Colon (tissue), 2 donors: ENCODE measurements around the gene ZFYVE28.

Source experiments
- FAIRE-seq: peaks from 2 replicates; lab custom pipeline; 2012; peaks lifted over from hg19 to GRCh38; lab: Jason Lieb, UNC
- donor health status: control.
- donor health status: control.

ZFYVE28 gene

DNA sequence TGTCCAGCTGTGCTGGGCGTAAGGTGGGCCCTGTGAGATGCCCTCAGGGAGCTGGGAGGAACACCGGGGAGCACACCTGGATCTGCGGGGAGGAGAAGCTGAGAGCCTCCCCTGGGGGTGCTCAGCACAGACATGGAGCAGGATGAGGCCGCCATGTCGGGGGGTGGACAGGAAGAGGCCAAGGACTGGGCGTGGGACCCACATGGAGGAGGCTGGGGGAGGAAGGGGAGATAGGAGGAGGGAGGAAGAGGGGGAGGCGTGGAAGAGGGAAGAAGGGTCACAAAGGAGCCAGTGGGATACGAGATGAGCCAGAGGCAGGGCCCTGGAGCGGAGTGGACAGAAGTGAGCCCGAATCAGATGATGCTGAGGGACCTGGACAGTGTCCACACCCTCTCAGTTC is 66.3 kb downstream of the ZFYVE28 start:
- FAIRE-seq: no peak

DNA sequence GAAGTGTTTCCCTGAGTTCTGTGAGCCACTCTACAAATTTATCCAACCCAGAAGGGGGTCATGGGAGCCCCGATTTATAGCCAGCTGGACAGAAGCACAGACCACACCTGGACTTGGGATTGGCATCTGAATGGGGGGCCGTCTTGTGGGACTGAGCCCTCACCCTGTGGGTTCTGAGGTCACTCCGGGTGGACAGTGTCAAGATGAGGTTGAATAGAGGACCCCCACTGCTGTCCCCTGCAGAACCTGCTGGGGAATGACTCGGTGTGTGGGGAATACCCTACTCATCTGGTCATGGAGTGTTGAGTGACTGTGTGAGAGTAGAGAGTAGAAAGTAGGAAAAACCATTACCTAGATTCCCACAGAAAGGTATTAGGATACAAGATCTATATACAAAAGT is 67.5 kb downstream of the ZFYVE28 start:
- FAIRE-seq: no peak

DNA sequence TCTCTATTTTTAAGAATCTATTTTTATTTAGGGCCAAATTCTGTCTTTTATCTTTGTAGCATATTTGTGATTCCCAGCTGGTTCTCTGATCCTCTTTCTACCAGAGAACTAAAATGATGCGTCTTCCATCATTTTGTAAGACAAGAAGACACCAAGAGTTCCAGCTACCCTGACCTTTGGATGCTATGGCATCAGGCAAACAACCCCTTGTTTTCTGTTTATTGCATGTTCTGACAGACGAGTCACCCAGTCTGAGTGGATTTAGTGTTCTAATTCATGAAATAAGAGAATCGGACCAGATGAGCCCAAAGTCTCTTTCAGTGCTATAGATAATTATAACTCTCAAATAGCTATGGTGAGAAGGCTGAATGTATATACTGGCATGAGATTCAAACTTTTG is 69.7 kb downstream of the ZFYVE28 start:
- no peak for FAIRE-seq

DNA sequence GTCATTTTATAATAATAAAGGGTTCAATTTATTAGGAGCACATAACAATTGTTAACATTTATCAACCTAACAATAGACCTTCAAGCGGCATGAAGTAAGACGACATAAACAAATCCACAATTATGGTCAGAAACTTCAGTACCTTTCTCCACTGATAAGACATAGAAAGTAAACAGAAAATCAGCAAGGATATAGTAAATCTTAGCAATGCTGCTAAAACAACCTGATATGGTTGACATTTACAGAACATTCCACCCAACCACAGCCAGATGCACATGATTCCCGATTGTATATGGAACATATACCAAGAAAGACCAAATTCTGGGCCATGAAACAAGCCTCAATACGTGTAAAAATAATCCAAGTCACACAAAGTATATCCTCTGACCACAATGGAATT is 71.3 kb downstream of the ZFYVE28 start:
- FAIRE-seq: no peak

DNA sequence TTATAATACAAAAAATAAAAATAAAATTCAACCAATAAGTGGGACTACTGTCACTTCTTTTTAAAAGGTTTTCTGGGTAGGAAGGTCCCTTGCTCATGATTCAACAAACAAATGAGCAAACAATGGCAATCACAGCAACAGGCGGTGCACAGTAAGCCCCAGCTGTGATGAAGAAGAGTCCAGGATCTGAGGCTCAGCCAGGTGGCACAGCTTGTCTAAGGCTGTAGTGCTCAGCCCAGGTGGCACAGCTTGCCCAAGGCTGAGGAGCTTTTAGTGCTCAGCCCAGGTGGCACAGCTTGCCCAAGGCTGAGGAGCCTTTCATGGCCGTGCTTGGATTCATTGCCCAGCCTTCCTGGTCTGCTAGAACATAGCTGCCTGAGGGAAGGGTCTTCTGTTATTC is 75.0 kb downstream of the ZFYVE28 start:
- no peak for FAIRE-seq

DNA sequence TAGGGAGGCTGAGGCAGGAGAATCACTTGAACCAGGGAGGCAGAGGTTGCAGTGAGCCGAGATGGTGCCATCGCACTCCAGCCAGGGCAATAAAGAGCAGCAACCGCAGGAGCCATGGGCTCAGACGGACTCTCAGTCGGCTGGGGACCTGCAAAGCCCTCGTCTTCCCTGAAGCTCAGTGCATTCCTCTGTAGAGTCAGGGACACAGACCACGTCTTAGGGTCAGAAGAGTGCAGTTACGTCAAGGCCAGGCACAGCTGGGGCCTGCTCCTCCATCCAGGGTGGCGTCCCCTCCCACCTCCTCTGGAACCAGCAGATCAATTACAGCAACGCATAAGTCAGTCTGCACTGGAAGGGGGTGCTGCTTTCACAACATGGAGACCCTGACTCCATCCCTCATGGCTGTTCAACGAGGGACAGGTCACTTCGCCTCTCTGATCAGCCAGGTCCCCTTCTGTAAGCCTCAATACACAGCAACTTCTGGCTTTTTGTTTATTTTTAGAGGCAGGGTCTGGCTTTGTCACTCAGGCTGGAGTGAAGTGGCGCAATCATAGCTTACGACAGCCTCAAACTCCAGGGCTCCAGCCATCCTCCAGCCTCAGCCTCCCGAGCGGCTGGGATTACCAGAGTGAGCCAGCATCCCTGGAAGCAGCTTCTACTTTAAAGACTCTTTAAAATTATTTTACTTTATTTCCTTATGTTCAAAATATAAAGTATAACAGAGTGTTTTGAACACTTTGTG is 76.4 kb downstream of the ZFYVE28 start:
- FAIRE-seq: no peak

DNA sequence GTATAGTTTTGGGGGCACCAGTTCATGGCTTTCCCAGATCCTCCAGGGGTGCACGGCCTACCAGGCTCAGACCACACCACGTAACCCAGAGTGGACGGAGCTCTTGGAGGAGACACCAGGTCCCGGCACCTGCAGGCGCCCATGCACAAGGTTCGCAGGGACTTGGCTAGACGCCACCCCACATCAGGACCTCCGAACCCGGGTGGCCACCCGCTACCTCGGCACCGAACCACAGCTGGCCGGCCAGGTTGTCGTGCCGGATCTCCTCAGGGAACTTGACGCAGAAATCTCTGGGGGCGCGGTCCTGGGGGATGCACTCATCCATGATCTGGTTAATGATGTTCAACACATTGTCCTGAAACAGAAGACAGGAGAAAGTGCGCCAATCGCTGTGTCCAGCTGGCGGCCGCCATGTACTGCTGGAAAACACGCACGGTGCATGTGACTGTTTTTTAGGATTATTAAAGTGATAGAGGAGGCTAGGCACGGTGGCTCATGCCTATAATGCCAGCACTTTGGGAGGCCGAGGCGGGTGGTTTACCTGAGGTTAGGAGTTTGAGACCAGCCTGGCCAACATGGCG is 77.1 kb downstream of the ZFYVE28 start:
- no peak for FAIRE-seq

DNA sequence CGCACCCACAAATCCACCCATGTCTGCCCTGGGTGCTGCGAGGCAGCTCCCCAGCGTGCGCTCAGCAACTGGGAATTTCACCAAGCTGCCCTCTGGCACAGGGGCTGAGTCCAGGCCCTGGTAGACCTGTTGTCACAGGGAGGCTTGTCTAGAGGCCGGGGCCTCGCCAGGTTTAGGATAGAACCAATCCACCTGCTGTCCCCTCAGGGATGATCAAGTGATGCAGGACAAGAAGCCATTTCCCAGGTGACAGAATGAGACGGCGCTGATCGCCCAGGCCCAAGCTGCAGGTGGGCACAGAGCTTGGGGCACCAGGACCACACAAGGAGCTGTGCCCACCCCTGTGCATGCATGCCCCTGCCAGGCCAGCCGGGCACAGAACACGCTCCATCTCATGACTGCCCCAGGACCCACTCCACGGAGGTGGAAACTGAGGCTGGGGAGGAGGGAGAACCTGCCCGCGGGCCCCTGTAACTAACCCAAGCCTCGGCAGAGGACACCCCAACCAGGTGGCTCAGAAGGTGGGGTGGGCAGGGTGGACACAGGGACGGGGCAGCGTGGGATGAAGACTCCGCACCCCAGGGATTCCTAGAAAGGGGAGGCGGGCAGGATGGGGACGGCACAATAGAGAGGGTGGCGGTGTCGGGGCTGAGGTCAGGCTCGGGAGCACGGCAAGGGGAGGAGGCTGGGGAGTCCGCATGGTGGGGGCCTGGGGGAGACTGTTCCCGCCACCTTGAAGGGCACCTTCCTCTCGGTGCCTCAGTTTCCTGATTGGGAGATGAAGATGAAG is 78.0 kb downstream of the ZFYVE28 start:
- FAIRE-seq: no peak

DNA sequence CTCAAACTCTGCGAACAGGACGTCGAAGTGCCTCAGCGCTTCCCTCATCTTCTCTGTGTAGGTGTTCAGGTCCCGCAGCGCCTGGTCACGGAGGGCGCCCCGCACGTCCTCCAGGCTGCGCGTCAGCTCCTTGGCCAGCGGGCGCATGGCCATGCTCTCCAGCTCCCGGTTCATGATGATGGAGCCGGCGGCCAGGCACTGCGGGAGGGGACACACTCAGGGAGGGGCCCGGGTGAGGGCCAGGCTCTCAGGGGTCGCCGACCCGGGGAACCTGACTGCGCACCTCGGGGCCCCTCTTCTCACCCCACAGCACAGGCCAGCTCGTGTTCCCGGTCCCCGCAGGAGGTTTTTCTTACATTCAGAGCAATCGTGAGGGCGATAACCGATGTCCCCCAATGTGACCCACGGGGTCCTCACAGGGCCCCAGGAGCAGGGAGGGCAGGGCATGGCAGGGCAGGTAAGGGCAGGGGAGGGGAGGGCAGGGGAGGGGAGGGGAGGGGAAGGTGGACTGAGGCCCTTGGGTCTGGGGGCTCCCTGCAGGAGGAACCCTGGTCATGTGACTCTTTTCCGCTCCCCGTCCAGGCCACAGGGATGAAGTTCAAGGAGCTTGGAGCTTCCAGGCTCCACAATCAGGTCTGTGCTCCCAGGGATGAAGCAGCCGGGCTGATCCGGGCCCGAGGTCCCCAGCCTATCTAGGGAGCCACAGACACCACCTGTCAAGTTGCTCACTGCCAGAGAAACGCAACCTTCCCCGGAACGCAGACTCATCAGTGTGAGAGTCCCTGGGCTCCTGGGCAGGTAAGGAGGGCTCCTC is 78.8 kb downstream of the ZFYVE28 start:
- FAIRE-seq: no peak

DNA sequence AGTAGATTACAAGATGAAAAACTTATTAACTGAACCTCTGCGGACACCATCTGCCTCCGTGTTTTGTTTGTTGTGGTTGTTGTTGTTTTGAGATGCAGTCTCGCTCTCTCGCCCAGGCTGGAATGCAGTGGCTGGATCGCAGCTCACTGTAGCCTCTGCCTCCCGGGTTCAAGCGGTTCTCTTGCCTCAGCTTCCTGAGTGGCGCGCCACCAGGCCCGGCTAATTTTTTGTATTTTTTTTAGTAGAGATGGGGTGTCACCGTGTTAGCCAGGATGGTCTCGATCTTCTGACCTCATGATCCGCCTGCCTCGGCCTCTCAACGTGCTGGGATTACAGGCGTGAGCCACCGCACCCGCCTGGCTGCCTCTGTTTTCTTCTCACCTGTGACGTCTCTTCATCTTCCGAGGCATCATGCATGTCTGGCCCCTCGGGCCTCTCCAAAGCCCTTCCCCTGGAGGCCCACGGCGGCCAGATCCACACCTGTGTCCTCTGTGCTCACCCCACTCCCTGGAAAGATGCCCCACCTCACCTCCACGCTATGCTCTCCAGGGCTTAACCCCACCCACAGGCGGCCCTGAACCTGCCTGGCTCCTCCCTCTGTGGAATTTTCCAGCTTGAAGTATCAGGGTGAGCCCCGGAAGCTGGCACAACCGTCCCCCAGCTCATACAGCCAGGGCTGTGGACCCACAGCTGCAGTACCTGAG is 79.5 kb downstream of the ZFYVE28 start:
- FAIRE-seq: no peak

DNA sequence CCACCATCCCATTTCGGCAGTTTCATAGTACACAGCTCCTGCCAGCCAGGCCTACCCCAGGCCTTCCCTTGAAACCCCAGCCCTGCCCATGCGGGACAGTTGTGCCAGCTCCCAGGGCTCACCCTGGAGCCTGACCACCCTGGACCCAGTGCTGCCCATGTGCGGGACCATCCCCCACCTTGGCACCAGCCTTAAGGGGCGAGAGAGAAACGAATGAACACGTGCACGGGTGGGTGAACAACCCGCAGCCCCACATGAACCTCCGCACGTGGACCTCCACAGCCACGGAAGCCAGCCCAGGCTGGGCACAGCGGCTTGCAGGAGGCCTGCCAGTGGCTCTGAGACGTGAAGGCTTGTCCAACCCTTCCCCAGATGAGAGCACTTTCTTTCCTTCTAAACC is 80.5 kb downstream of the ZFYVE28 start:
- no peak for FAIRE-seq

DNA sequence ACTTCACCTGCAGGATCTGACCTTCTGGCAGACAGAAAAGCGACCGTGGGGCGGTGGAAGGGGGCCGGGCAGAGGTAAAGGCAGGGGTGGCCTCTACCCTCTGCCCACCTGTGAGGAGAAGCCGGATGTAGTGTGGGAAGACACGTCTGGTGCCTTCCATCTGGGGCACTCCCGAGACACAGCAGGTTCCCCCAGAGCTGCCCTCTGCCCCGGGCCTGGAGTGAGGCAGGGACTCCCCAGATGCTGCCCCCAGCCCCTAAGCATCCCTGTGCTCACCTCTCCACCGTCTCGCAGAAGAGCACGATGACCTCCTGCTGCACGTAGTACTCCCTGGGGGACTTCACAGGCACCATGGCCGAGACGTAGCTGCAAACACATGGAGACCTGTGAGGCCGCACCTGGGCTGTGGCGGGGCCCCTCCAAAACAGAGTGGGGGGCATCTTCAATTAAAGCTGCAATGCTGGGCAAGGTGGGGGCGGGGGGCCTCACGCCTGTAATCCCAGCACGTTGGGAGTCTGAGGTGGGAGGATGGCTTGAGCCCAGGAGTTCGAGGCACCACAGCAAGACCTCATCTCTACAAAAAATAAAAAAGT is 81.2 kb downstream of the ZFYVE28 start:
- no peak for FAIRE-seq

DNA sequence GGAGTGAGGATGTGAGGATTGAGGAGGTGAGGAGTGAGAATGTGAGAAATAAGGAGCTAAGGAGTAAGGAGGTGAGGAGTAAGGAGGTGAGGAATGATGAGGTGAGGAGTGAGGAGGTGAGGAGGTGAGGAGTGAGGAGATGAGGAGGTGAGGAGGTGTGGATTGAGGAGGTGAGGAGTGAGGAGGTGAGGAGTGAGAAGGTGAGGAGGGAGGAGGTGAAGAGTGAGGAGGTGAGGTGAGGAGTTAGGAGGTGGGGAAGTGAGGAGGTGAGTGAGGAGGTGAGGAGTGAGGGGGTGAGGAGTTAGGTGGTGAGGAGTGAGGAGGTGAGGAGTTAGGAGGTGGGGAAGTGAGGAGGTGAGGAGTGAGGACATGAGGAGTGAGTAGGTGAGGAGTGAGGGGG is 81.8 kb downstream of the ZFYVE28 start:
- FAIRE-seq: no peak

DNA sequence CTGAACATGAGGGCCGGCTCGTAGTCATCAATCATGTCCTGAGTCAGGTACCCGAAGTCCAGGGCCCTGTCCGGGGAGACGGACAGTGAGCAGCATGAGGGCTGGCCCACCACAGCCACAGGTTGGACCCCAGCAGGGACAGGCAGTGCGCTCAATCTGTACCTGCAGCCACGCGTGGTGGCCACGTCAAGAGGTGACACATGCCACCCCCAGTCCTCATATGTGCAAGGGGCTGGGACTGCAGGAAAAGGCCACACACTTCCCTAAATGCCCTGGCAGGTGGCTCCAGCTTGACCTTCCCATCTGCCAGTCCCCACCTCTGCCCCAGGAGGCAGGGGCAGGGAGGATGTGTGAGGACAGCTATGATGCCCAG is 82.7 kb downstream of the ZFYVE28 start:
- no peak for FAIRE-seq

DNA sequence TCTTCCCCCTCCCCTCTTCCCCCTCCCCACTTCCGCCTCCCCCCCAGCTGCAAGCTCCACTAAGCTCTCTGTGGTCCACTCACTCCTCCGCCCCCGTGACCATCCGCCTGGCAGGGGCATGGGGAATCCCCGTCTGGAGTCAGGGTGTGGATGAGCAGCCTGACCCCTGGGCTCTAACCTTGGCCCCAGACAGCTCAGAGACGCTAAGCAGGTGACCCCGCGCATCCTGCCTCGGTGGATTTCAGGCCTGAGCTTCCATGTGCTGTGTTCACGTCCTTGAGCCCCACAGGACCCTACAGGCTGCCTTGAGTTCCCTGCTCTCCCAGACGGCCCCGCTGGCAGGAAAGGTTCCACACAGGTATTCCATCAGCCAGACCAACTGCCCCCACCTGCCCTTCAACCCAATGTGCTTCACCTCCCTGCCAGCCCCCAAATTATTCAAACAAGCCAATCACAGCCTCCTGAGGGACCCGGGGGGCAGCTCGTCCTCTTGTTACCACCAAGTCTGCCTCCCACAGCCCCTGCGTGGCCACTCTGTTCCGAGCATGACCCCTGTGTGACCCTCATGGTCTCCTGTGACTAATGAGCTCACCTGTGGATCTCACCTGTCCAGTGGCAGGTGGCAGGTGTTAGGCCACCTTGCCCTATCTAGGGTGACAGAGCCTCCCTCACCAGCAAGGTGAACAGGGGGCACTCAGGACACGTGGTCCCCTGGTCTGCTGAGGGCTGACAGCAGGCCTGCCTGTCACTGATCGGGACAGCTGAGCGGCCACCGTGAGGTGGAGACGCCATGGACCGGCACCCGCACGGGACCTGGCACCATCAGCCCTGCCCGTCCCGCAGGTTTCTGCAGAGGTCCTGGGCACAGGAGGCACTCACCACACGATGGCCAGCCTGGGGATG is 83.4 kb downstream of the ZFYVE28 start:
- no peak for FAIRE-seq

DNA sequence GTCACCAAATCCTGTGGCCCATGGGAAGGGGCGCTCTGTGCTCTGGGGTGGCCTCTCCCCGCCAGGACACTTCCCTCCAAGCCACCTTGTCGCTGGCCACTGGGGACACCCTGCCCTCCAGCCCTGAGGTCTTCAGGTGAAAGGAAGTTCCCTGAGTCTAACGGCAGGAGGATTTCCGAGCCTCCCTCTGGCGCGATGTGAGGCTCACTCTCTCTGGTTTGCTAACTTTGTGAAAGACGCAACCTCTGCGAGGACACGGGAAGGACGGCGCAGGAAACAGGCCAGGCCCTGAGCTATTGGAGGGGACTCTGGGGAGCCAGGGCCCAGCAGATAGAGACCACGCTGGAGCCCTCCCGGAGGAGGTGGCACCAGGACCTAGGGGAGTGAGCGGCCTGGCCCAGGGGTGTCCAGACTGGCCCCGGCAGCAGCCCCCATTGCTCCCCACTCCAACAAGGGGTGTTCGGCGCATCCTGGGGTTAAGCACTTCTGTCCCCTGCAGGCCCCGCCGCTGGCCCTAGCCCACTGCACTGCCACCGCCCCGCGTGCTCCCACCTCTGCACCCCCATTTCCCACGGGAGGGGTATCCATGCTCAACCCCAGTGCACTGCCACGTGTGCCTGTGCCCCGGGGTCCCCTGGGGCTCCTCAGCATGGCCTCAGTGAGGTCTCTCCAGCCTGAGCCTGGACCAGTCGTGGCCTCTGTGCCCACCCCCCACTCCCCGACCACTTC is 84.4 kb downstream of the ZFYVE28 start:
- no peak for FAIRE-seq

DNA sequence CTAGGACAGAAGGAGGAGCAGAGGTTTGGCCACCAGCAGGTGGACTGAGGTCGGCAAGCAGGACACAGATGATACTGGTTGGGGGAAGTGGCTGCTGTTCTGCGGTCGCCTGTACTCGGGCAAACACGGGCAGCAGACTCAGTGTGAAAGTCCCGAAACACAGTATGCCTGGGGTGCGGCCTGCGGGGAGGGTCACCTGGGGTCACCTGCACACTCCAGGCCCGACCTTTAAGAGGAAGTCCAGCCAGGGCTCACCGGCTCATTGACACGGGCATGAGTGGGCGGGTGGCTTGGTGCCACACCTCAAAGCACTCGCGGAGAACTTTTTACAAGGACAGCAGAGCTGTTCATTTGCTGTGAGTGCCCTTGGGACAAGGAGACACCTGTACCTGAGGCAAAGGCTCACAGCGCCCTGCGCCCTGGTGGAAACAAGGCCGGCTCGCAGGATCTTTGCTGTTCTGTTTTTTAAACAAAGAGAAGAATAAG is 85.0 kb downstream of the ZFYVE28 start:
- no peak for FAIRE-seq

DNA sequence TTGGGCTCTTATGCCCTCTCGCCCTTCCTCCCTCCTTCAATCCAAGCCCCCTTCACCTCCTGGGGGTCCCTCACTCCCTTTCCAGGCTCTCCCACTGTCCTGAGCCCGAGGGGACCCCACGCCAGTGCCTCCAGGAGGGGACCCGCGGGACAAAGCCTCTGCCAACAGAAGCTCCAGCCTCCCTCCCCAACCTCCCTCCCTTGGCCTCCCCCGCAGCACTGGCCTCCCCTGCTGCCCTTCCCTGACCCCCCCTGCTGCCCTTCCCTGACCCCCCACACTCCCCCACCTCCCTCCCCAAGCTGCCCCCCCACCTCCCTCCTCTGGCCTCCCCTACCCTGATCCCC is 85.5 kb downstream of the ZFYVE28 start:
- FAIRE-seq: no peak

DNA sequence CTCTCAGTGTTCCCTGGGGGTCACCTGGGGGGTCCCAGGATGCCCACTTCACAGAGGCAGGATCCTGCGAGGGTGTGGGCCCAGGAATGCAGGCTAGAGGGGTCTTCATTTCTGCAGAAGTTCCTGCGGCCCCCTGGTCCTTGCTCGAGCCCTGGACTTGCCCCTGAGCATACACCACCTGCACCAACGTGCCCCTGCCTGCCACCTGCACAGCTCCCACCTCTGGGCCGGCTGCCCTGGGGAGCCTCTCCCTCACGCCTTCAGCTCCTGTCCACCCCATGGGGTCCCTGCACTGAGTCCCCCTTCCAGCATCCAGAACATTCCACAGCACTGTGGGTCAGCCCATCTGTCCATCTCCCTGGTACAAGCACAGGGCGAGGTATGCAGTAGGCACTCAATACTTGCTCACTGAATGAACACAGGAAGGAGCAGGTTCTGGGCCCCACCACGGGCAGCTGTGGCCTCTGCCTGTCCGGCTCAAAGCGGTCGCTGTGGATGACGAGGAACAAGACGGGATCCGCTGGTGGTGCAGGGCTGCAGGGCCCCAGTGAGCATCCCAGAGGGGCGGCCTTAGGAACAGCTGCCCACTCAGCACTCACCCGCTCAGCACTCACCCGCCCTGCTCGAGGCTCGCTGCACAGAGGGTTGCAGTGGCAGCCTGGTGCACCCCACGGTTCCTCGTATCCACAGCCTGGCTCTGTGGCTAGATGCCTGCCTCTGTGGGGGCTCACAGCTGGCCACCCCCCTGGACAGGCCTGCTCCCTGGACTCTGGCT is 86.1 kb downstream of the ZFYVE28 start:
- FAIRE-seq: no peak
